ENCODE data around the gene MAPKAP1. TPM values are rescaled to one million over a fixed set of nuclear protein-coding genes. Genes with fewer than 3 reads are reported as not detected.

The MAPKAP1 gene
- total RNA-seq, 2 donors from 2014 or later: 75.3 to 91.6 TPM

GRCh38 chr9:125413579-125413978, 293.4 kb downstream of the MAPKAP1 start:
- Histone ChIP-seq H3K27me3 (ENCODE audit: control insufficient read depth, insufficient read depth, low read length, poor library complexity, severe bottlenecking) (no peaks in the 10 kb centered on the region), H3K9me3 (ENCODE audit: control insufficient read depth, low read length) (no peaks in the 10 kb centered on the region), H3K9ac (ENCODE audit: extremely low read depth, low read length, poor library complexity, severe bottlenecking) (no peak overlapping the region), H3K4me1 (ENCODE audit: control insufficient read depth, insufficient read depth, low read length) (no peaks in the 10 kb centered on the region), H3K36me3 (ENCODE audit: control insufficient read depth, insufficient read depth, low read length) (no peaks in the 10 kb centered on the region), H3K27ac (ENCODE audit: low read depth, low read length) (no peak overlapping the region), H3K4me3 (ENCODE audit: low read length) (no peak overlapping the region)
- WGBS, 2 experiments (ENCODE audit: insufficient coverage in 1 of 2, insufficient read length in 1 of 2): 92% methylated on average over 6 to 8 of the region's 8 CpGs
- H3K4me1 Mint-ChIP-seq: no peaks in the 10 kb centered on the region
- H3K4me3 Mint-ChIP-seq: no peak overlapping the region
- DNase-seq: no peak
- peaks cover 6% of the 10 kb centered on the region for H3K27me3 Mint-ChIP-seq (ENCODE audit: insufficient read depth)
- H3K27ac Mint-ChIP-seq: no peak overlapping the region
- H3K36me3 Mint-ChIP-seq (ENCODE audit: low read depth): no peaks in the 10 kb centered on the region
- no peak for TF ChIP-seq CTCF (conservative IDR thresholded peaks at IDR 0.05)
- H3K9me3 Mint-ChIP-seq: no peaks in the 10 kb centered on the region

GRCh38 chr9:125412166-125412565, 294.8 kb downstream of the MAPKAP1 start:
- H3K4me1 ChIP-seq (ENCODE audit: control insufficient read depth, insufficient read depth, low read length): no peaks in the 10 kb centered on the region
- no peak overlapping the region for H3K27ac Mint-ChIP-seq
- no peaks in the 10 kb centered on the region for H3K36me3 ChIP-seq (ENCODE audit: control insufficient read depth, insufficient read depth, low read length)
- no peaks in the 10 kb centered on the region for H3K27me3 ChIP-seq (ENCODE audit: control insufficient read depth, insufficient read depth, low read length, poor library complexity, severe bottlenecking)
- H3K9me3 ChIP-seq (ENCODE audit: control insufficient read depth, low read length): no peaks in the 10 kb centered on the region
- no peak overlapping the region for H3K4me3 ChIP-seq (ENCODE audit: low read length)
- DNase-seq: no peak
- H3K9me3 Mint-ChIP-seq: no peaks in the 10 kb centered on the region
- 89 to 91% methylated on average over 10 of the region's 10 CpGs for WGBS, 2 experiments (ENCODE audit: insufficient coverage in 1 of 2, insufficient read length in 1 of 2)
- H3K4me1 Mint-ChIP-seq: peaks cover 4% of the 10 kb centered on the region
- no peak overlapping the region for H3K27ac ChIP-seq (ENCODE audit: low read depth, low read length)
- TF ChIP-seq CTCF (conservative IDR thresholded peaks at IDR 0.05): no peak
- H3K27me3 Mint-ChIP-seq (ENCODE audit: insufficient read depth): peaks cover 11% of the 10 kb centered on the region
- H3K9ac ChIP-seq (ENCODE audit: extremely low read depth, low read length, poor library complexity, severe bottlenecking): no peak overlapping the region
- H3K36me3 Mint-ChIP-seq (ENCODE audit: low read depth): no peaks in the 10 kb centered on the region
- H3K4me3 Mint-ChIP-seq: no peak overlapping the region

GRCh38 chr9:125411171-125411756, 295.7 kb downstream of the MAPKAP1 start:
- Mint-ChIP-seq H3K27me3 (ENCODE audit: insufficient read depth) (peaks cover 20% of the 10 kb centered on the region), H3K4me3 (no peak overlapping the region), H3K4me1 (peaks cover 4% of the 10 kb centered on the region), H3K9me3 (no peaks in the 10 kb centered on the region), H3K27ac (no peak overlapping the region), H3K36me3 (ENCODE audit: low read depth) (no peaks in the 10 kb centered on the region)
- Histone ChIP-seq H3K27ac (ENCODE audit: low read depth, low read length) (no peak overlapping the region), H3K27me3 (ENCODE audit: control insufficient read depth, insufficient read depth, low read length, poor library complexity, severe bottlenecking) (no peaks in the 10 kb centered on the region), H3K36me3 (ENCODE audit: control insufficient read depth, insufficient read depth, low read length) (no peaks in the 10 kb centered on the region), H3K9ac (ENCODE audit: extremely low read depth, low read length, poor library complexity, severe bottlenecking) (no peak overlapping the region), H3K9me3 (ENCODE audit: control insufficient read depth, low read length) (no peaks in the 10 kb centered on the region), H3K4me1 (ENCODE audit: control insufficient read depth, insufficient read depth, low read length) (no peaks in the 10 kb centered on the region), H3K4me3 (ENCODE audit: low read length) (no peak overlapping the region)
- 92 to 93% methylated on average over 5 to 14 of the region's 14 CpGs for WGBS, 2 experiments (ENCODE audit: insufficient coverage in 1 of 2, insufficient read length in 1 of 2)
- DNase-seq: no peak
- TF ChIP-seq CTCF (conservative IDR thresholded peaks at IDR 0.05): no peak
